GM21825 (cell line): ENCODE results near the gene JOSD1.
A peak's percentile ranks its signal among the peaks of the same experiment; 100 is the strongest.
"Not testable (repeated sequence)": the region's sequence is repeated elsewhere in the genome, so short reads cannot be mapped to it uniquely, and the experiment has no call there.

Experiments
- ATAC-seq: cut with Tn5 transposase; IDR thresholded peaks from one replicate; pipeline ENCODE4 v1.9.1; 2021; ENCODE audit warnings: mild to moderate bottlenecking, moderate library complexity; ENCODE audit not compliant: unreplicated experiment

Gene JOSD1

GRCh38 chr22:38694049-38694448 is 6.7 kb downstream of the JOSD1 start:
- no peak for ATAC-seq

GRCh38 chr22:38689651-38690050 is 11.1 kb downstream of the JOSD1 start:
- no peak for ATAC-seq

- no peak for ATAC-seq
These were observed 15.0 kb downstream of the JOSD1 start for GRCh38 chr22:38685761-38686160.

GRCh38 chr22:38684895-38685294 is 15.8 kb downstream of the JOSD1 start:
- ATAC-seq = no peak

- peak; percentile 94 for ATAC-seq
These were observed 19.0 kb downstream of the JOSD1 start, which contains the start of gene TOMM22 for GRCh38 chr22:38681582-38682335. TSS of gene TOMM22 (plus strand) at chr22:38681957. CDS start at chr22:38681979, 22 bp downstream.

- no peak for ATAC-seq
These were observed 24.9 kb downstream of the JOSD1 start for GRCh38 chr22:38675833-38676232.

GRCh38 chr22:38674888-38675287 is 25.9 kb downstream of the JOSD1 start:
- ATAC-seq = no peak

GRCh38 chr22:38657045-38657909 is 43.5 kb downstream of the JOSD1 start:
- peak; percentile 50 for ATAC-seq

GRCh38 chr22:38656256-38657044 is 44.3 kb downstream of the JOSD1 start, which contains the start of the genes CBY1 and FAM227A:
TSS of gene CBY1 (plus strand) at chr22:38656638. CDS start at chr22:38668055, 11,417 bp downstream.
TSS of gene FAM227A (minus strand) at chr22:38656392. CDS start at chr22:38650168, 6,224 bp downstream.
- peak; percentile 69 for ATAC-seq

- ATAC-seq = no peak
These were observed 45.1 kb downstream of the JOSD1 start for GRCh38 chr22:38655519-38656255.

- no peak for ATAC-seq
These were observed 47.0 kb downstream of the JOSD1 start for GRCh38 chr22:38653741-38654140.

GRCh38 chr22:38652859-38653258 is 47.9 kb downstream of the JOSD1 start:
- no peak for ATAC-seq

GRCh38 chr22:38649841-38650522 is 50.8 kb downstream of the JOSD1 start:
- no peak for ATAC-seq

GRCh38 chr22:38645430-38645829 is 55.3 kb downstream of the JOSD1 start:
- ATAC-seq = no peak

GRCh38 chr22:38644245-38644644 is 56.5 kb downstream of the JOSD1 start:
- not testable (repeated sequence) for ATAC-seq

- no peak for ATAC-seq
These were observed 59.2 kb downstream of the JOSD1 start for GRCh38 chr22:38641476-38642040.

- no peak for ATAC-seq
These were observed 62.0 kb downstream of the JOSD1 start for GRCh38 chr22:38638728-38639127.

- ATAC-seq = no peak
These were observed 62.5 kb downstream of the JOSD1 start for GRCh38 chr22:38638216-38638615.
